Measurements from ENCODE around the gene BTBD18.

Gene BTBD18, protein sequence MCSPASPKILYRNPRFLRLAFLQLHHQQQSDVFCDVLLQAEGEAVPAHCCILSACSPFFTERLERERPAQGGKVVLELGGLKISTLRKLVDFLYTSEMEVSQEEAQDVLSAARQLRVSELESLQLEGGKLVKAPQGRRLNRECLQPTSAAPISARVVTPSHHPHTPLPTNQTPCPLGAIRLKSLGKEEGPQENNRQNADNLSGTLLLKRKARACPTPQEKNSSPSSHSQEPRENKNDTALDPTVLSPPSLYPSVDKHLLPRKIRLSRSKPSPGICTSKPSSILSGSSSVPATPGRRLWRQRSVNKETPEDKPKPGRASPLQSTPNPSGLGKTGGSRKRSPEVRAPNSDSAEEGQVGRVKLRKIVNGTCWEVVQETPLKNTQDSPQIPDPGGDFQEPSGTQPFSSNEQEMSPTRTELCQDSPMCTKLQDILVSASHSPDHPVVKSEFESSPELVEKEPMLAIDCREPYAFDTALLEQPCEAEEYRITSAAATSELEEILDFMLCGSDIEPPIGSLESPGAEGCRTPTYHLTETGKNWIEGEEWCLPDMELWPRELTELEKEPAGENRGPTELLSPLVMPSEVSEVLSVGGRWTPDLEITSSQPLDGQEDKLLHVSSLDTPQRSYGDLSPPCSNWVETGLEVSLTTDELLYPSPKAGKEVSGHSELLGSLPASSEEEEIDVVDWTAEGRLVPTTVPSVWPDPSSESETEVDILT

DNA sequence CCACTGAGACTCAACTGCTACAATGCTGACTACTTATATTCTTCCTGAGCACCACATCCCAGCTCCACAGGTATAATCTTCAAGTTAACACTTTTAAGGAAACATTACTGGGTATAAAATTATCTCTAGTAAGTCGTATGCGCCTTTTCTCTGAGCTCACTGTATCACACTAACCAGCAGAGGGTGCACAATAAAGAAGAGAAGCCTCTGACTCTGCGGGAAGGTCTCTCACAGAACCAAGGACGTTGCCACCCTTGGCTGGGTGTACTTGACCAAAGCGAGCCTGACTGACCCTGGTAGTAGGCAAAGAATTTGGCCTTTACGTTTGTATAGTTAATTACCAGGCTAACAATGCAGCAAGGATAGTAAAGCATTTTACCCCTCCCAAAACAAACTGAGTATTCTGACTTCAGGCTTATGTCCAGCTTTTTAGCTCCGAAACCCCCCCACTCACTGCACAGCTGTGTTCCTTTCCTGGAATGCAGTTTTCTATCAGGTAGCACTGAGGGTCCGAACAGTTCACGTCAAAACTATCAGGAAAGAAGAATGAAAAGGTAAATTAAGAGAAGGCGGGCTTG, at the start of gene BTBD18:
BTBD18 (minus strand) TSS at position 144 of the 578 bp plus-strand sequence. CDS start 631 bp downstream, outside the sequence.
- no peak for DNase-seq (ENCODE audit: low read depth)

DNA sequence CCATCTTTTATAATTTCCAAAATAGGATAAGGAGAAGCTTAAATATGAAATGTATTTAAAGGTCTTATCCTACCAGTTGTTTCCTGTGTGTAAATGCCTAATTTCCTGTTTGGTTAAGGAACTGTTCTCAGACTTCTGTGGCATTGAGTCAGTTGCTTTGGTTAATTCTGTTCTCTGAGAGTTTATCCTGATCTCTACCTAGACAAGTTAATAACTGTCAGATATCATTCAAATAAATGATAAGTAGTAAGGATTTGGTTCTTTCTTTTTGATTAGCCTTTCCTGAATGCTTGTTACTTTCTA, 49.5 kb upstream of the BTBD18 start:
- no peak for DNase-seq (ENCODE audit: low read depth)

DNA sequence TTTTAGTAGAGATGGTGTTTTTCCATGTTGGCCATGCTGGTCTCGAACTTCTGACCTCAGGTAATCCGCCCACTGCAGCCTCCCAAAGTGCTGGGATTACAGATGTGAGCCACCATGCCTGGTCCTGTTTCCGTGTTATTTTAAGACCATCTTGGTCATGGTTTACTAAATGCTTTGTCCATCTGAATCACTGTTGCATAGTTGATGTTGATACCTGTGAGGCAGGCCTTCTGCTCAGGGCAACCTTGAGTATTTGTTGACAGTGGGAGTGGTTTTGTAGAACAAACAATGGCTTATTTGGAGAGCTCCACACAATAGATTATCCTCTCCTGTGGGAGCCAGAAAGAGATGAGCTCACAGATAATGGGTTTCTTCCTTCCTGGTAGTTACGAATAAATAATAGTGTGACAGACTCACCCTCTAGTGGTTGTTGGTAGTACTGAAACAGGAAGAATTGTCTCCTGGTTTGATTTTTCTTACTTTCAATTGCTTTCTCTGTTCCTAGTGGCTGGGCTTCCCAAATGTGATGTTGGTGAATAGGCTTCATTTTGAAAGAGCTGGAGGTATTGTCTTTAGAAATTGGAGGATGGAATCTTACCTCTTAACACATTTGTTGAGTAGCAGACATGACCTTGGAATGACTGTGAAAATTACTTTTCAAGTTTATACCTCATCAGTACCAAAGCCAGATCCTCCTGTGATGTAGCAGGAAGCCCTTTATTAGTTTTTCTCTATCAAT, 49.0 kb upstream of the BTBD18 start:
- DNase-seq (ENCODE audit: low read depth), result no peak

DNA sequence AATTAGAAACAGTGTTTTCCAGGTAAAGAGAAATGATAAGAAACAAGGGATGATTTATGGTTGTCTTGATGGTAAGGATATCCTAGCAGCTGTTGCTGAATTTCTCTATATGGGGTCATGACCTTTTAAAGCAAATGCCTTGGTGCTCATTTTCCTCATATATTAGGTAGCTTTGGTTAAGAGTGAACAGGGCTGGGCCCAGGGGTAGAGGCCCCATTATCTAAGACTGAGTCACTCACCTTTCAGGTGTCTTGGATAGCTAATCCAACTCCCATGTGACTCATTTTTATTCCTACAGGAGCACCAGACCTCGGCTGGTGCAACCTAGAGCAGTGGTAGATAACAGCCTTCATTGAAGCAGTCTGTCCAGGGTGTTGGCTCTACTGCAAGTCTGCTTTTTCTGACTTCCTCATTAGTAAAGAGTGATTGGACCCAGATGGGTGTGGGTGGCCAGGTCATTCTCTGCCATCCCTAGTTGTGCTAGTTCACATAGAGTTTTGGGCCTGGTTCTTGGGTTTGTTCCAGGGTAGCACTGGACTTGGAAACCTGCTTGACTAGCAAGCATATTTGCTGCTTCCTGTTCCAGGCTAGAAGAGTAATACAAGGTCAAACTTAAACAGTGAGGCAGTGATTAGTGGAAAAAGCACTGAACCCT, 47.4 kb upstream of the BTBD18 start:
- no peak for DNase-seq (ENCODE audit: low read depth)

DNA sequence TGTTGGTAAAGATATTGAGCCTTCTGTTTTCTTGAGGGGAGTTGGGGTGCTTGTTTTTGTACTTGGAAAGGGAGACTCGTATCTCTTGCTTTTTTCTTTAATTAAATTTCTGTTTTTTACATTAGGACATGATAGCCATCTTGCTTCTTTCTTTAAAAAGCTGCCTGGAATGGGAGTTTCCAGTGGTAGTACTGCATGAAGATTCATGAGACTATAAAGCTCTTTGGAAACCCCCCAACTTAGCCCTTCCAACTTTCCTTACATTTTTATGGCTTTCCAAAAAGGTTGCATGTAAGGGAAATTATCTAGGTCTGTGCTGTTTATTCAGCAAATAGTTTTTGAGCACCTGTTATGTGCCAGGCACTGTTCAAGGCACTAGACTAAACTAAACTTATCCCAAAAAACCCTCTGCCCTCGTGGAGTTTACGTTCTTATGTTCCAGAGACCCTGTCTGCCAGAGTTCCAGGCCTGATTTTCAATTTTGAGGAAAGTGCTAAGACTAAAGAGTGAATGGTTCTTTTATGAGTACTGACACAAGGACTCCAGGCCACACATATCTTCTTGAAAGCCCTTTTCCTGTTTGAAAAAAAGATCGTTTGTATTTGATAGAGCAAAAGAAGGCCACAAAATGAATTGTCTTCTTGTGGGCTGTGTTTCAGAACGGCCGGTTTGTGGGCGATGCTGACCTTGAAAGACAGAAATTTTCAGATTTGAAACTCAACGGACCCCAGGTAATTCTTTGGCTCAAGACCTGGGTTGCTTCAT, 41.9 kb upstream of the BTBD18 start:
- DNase-seq (ENCODE audit: low read depth), result no peak

DNA sequence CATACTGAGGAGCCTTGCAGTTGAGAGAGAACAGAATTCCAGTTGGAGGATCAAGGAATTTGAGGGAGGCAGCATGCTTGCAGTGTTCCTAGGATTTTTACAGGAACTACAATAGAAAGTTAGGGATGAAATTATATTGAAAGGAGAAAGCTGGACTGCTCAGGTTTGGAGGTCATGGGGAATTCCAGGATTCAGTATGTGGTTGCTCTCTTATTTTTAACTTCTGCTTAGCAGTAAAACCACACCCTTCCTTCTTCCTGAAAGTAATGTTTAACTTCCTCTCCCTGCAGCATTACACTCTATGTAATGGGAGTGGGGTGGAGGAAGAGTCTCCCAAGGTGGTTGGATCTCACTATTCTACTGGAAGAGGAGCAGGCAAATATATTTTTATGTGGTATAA, 41.3 kb upstream of the BTBD18 start:
- no peak for DNase-seq (ENCODE audit: low read depth)

DNA sequence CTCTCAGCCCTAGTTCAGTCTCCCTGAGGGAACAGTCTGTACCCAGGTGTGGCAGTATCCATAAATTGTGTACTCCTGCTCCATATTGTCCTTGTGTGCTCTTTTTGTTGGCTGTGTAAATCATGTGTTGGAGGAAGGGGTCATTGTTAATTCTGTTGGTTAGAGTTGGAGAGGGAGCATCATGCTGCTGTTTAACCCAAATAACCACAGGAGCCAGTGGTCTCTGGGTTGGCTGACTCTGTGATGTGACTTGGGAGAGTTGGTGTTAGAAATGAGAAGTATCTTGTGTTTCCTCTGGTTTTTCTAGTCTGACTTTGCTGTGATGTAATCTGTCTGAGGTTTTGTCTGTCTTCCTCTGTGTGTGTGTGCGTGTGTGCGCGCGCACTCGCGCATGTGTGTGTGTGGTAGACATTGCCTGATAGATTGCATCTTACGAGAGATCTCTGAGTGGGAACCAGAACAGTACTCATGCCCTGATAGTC, 40.5 kb upstream of the BTBD18 start:
- DNase-seq (ENCODE audit: low read depth), result peak; percentile 70

DNA sequence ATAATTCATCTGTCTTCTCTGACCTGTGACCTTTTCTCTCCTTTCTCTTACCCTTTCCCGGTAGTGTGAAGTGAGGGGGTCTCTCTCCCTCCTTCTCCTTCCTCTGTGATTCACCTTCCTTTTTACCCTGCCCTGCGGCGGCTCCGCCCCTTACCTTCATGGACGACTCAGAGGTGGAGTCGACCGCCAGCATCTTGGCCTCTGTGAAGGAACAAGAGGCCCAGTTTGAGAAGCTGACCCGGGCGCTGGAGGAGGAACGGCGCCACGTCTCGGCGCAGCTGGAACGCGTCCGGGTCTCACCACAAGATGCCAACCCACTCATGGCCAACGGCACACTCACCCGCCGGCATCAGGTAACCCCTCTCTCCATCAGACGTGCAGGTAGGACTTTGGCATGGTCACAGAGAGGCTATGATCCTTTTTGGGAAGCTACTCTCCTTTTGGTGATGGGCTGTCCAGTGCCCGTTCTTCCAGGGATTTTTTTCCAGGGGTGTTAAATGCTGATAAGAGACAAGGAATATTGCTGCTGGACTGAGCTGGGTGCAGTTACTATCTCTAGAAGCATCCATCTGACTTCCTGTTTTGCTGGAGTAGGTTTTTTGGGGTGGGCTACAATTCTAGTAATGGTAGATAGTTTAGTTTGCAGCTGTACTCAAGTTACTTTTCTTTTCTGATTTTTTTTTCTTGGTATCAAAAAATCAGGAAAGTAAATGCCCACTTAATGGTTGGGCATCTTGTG, 39.9 kb upstream of the BTBD18 start:
- DNase-seq (ENCODE audit: low read depth), result no peak

DNA sequence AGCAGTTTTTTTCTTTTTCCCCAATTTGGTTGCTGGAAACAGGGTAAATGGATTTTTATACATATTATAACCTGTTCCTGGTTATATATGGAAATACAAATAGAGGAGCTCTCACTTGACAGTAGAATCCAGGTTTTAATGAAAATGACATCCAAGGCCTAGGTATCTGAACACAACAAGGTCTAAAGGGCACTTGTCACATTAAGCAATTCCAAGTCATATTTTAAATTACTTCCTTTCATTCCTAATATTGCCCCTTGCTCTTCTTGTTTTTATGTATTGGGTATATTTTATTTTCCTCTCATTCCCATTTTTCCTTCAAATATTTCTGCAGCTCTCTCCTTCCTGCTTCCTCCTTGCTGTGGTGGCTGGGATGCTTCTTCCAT, 37.1 kb upstream of the BTBD18 start:
- DNase-seq (ENCODE audit: low read depth), result no peak

DNA sequence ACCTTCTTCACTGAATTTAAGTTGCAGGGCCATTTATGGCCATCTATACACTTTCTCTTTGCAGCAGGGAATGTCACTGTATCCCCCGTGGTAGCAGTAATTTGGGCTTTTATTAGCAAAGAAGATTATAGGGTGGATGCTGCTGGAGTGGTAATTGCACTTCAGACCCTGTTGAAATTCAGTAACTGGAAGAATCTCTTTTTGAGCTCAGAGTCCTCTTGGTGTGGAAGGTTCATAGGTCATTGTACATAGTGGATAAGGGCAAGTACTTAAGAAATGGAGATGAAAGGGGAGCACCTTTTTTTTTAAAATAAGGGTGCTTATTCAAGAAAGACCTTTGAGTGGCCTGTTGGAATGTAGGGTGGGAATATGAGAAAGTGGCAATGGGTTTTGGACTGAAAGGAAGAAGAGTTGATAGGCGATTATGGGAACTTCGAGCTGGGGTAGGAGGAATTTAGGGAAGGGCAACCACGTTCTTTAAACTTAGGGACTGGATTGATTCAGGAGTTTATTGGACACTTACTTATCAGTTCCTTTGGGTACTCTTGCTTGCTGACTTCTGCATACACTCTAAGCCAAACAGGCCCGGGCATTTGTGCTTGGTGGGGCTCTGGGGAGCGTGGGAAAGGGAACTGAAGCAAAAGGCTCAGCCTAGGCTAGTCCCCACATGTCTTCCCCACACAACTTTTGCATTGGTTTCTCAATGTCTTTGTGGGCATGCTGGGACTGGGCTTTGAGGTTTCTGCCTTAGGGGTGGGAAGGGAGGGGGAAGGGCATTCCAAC, 36.5 kb upstream of the BTBD18 start:
- no peak for DNase-seq (ENCODE audit: low read depth)

DNA sequence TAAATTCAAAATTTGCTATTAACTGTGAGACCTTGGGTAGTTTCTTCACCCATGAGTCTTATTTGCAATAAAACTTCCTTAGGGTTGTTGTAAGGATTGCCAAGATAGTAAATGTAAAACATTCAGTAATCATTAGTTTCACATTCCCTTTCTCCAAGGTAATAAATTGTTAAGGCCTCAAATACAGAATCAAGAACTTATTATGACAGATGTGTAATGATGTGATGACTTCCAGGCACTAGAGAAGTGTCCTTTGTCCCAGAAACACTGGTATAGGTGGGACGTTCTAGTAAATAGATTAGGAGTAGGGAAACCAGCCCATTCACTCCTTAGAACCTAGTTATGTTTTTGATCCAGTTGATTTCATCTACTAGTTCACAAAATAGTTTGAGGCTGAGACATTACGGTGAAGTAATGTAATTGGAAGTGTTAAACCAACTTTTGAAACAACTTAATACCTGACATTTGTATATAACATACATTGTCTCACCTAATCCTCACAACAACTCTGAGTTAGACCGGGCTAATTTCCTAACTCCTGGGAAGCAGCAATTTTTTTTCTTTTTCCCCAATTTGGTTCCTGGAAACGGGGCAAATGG, 35.5 kb upstream of the BTBD18 start:
- DNase-seq (ENCODE audit: low read depth), result no peak

DNA sequence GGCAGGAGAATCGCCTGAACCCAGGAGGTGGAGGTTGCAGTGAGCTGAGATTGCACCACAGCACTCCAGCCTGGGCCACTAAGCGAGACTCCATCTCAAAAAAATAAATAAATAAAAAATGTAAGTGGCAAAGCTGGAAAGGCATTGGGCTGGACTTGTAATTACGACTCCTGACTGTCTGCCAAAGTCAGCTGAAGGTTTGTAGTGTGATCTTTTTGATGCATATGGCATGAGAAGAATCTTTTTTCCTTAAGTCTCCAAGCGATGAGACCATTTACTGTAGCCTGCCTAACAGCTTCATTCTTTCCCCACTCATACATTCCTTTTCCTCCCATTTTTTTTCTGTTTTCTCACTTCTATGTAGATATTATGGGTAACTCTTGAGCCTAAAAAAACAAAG, 34.8 kb upstream of the BTBD18 start:
- no peak for DNase-seq (ENCODE audit: low read depth)

DNA sequence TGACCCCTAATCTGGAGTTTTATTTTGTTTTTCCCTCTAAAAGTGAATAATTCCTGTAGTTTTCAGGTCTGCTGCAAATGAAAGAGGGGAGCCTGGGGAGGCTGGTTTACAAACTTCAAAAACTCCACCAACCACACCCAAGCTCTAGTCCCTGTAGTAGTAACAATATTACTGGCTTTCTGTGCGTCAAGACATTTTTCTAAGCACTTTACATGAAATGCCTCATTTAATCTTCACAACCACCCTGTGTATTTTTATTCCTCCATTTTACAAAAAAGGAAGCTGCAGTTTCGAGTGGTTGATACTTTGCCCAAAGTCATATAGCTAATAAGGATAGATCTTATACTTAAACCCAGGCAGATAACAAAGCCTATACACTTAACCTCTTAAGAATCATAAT, 33.5 kb upstream of the BTBD18 start:
- no peak for DNase-seq (ENCODE audit: low read depth)

DNA sequence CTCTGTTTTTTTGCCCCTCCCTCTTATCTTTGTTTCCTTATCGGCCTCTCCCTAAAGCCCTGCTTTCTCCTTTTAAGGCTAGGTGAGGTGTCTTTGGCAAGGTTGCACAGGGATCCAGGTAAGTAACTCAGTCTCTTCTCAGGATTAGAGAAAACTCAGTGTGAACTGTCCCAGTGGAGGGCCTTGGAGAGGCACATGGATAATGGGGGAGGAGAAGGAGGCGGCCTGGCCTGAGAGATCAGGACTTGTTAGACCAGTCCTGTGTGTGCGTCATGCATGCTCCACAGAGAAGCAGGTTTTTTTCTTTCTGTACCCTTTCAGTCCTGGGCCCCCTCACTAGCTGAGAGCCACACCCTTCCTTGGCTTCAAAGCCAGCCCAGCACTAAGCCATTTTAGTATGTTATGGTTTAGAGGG, 29.9 kb upstream of the BTBD18 start:
- no peak for DNase-seq (ENCODE audit: low read depth)

DNA sequence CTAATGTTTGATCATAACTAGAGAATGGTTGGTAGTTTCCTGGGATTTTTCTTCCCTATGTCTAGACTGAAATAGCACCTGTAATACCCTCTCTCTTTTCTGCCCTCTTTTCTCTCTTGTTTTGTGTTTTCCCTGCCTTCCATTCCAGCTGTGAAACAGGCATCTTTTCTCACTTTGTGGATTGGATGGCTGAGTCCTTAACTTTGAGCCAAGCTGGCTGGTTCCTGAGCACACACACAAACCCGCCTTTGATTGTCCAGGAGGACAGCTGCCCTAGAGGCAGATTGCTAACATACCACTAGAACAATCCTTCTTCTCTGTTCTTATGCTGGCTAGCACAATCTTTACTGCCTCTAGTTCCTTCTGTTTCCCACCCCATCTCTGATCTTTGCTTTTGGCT, 27.7 kb upstream of the BTBD18 start:
- DNase-seq (ENCODE audit: low read depth), result no peak

DNA sequence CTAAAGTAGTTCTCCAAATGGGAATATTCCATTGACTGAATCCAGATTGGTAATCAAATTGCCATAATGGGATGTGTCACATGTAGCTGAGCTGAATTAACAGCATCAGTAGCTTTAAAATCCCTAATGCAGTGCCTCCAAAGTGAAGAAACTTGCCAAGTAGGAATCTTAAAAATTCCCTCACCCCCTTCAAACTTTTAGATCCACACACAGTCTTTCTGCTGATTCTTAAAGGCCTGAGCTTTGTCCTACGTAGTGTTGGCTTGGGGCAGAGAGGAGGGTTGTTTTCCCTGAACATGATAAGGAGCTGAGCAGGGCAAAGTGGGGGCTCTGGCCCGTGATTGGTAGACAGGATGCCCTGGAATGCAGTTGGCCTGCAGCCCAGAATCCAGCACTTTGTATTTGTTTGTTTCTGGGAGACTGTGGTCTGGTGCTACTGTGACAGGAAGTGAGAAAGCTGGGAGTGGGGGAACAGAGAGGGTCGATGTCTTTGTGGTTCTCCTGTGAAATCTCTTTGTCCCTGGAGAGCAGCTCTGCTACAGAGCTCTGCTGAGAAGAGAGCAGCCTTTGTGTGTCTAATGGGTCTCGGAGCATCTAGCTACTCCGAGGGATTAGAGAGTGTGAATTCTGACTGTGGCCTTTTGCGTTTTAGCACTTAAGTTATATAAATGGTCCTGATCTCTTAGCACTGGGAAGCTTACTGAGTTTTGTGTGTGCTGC, 26.9 kb upstream of the BTBD18 start:
- no peak for DNase-seq (ENCODE audit: low read depth)

DNA sequence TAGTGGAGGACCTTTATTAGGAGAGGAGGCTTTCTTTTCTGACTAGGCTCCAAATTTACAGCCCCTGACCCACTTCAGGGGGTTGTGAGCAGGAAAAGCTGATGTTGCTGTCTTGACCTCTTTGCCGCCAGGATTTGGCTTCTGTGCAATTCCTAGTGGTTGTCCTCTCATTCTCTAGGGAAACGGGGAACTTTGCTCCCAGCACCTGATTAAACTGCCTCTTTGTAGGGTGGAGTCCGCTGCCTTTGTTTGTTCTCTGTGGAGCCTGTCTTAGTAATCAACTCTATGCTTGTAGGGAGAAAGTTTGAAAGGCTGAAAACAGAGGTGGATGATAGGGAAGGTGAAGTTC, 26.3 kb upstream of the BTBD18 start:
- DNase-seq (ENCODE audit: low read depth), result no peak

DNA sequence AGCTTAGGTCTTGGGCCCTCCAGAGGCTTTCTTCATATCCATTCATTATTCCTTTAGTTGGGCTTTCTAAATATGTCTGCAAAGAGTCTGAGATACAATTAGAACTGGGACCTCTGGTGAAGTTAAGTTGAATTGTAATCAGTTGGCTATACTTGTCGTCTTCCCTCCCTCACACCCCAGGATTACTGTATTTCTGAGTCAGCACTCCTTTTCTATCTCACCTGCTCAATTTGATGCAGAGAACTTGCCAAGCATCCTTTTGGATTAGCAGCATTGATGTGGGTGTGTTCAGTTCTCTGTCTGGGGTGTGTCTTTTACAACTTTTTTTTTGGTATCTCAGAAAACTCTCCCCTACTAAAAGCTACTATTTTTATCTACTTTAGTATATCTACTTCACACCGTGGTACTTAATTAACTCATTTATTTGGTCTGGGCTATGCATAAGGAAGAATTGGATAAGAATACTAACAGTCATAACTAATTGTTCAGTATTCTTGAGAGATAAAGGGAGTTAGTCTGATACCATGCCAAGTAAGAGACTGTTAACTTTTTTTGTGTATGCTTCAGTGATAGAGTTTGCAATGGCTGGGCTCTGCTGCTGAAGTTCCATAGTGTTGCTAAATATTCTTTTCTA, 25.1 kb upstream of the BTBD18 start:
- DNase-seq (ENCODE audit: low read depth), result no peak

All from activated T-cell treated with anti-CD3 and anti-CD28 coated beads for 24 hours (primary cell).